ENCODE results near the gene MTURN.

The MTURN gene

DNA sequence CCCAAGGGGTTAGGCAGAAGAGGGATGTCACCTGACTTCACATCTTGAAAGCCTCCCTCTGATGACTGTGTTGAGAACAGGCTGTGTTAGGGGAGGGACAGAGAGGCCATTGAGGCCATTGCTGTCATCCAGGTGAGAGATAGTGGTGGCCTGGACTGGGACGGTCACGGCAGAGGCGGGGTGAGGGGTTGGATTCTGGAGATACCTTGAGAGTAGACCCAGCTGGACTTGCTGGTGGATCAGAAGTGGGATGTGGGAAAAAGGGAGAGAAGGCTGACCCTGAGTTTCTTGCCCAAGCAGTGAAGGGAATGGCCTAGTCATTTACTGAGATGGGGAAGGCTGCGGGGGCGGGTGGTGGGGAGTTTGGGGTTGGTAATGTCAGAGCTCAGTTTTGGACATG, 13.6 kb downstream of the MTURN start:
- no peaks in the 10 kb centered on the region for H4K20me1 ChIP-seq (ENCODE audit: insufficient read depth, low read length)
- no peaks in the 10 kb centered on the region for H3K36me3 ChIP-seq (replicated peaks; ENCODE audit: insufficient read depth, low read length)
- H3K4me1 ChIP-seq (ENCODE audit: low read length), result peaks cover 8% of the 10 kb centered on the region; the same call in 1 of the 2 replicates
- no peaks in the 10 kb centered on the region for H3K79me2 ChIP-seq (ENCODE audit: low read length)
- H3K27ac ChIP-seq (ENCODE audit: low read length), result no peak overlapping the region
- no peak overlapping the region for H3K4me3 ChIP-seq (ENCODE audit: low read length)
- H3K9ac ChIP-seq (ENCODE audit: low read length), result no peak overlapping the region
- no peaks in the 10 kb centered on the region for H3F3A ChIP-seq (ENCODE audit: insufficient read depth, low read length)
- no peak overlapping the region for H2AFZ ChIP-seq (ENCODE audit: low read length)
- H3K27me3 ChIP-seq (replicated peaks; ENCODE audit: insufficient read depth, low read length), result no peaks in the 10 kb centered on the region
- H3K9me2 ChIP-seq (replicated peaks; ENCODE audit: insufficient read depth, low read length), result no peaks in the 10 kb centered on the region
- TF ChIP-seq, protein P1, sequence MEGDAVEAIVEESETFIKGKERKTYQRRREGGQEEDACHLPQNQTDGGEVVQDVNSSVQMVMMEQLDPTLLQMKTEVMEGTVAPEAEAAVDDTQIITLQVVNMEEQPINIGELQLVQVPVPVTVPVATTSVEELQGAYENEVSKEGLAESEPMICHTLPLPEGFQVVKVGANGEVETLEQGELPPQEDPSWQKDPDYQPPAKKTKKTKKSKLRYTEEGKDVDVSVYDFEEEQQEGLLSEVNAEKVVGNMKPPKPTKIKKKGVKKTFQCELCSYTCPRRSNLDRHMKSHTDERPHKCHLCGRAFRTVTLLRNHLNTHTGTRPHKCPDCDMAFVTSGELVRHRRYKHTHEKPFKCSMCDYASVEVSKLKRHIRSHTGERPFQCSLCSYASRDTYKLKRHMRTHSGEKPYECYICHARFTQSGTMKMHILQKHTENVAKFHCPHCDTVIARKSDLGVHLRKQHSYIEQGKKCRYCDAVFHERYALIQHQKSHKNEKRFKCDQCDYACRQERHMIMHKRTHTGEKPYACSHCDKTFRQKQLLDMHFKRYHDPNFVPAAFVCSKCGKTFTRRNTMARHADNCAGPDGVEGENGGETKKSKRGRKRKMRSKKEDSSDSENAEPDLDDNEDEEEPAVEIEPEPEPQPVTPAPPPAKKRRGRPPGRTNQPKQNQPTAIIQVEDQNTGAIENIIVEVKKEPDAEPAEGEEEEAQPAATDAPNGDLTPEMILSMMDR (IDR thresholded peaks at IDR 0.05; ENCODE audit: low read length), result no peak
- TF ChIP-seq EZH2 (optimal IDR thresholded peaks at IDR 0.05; ENCODE audit: low read depth, low read length), result no peak
- no peak for TF ChIP-seq EZH2phosphoT487 (IDR thresholded peaks at IDR 0.05; ENCODE audit: low read length)
- DNase-seq, result no peak
- no peaks in the 10 kb centered on the region for H3K9me3 ChIP-seq (replicated peaks; ENCODE audit: insufficient read depth, low read length)
- H3K4me2 ChIP-seq (ENCODE audit: low read depth, low read length), result no peak overlapping the region

DNA sequence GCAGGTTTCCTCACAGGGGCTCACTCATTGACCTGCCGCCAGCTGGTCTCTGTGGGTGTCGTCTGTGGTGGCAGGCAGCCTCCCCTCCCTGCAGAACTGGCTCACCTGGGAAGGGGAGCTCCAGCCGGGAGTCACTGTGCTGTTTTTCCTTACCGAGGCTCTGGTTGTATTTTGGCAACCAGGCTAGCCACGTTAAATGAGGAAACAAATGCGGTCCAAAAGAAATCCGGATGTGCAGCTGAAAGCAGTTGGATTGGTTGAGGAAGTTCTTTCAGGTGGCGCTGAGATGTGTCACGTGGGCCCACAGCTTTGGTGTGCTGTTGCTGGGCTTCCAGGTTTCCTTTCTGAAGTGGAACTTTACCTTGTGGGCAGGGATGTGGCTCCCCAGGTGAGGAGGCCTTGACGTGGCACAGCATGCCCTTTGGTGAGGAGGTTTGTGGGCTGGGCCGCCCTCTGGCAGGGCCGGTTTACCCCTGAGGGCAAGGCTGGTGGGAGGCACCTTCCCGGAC, 14.2 kb downstream of the MTURN start:
- H3K27me3 ChIP-seq (replicated peaks; ENCODE audit: insufficient read depth, low read length), result no peaks in the 10 kb centered on the region
- no peak overlapping the region for H3K4me3 ChIP-seq (ENCODE audit: low read length)
- no peaks in the 10 kb centered on the region for H3K79me2 ChIP-seq (ENCODE audit: low read length)
- H2AFZ ChIP-seq (ENCODE audit: low read length), result no peak overlapping the region
- no peaks in the 10 kb centered on the region for H3F3A ChIP-seq (ENCODE audit: insufficient read depth, low read length)
- no peaks in the 10 kb centered on the region for H4K20me1 ChIP-seq (ENCODE audit: insufficient read depth, low read length)
- TF ChIP-seq EZH2 (optimal IDR thresholded peaks at IDR 0.05; ENCODE audit: low read depth, low read length) (no peak), EZH2phosphoT487 (IDR thresholded peaks at IDR 0.05; ENCODE audit: low read length) (no peak)
- TF ChIP-seq, protein P1 (IDR thresholded peaks at IDR 0.05; ENCODE audit: low read length), result no peak
- H3K27ac ChIP-seq (ENCODE audit: low read length), result peak overlapping the region; percentile 29; the same call in 1 of the 2 replicates
- H3K36me3 ChIP-seq (replicated peaks; ENCODE audit: insufficient read depth, low read length), result no peaks in the 10 kb centered on the region
- no peak overlapping the region for H3K9ac ChIP-seq (ENCODE audit: low read length)
- no peaks in the 10 kb centered on the region for H3K9me2 ChIP-seq (replicated peaks; ENCODE audit: insufficient read depth, low read length)
- no peak for DNase-seq
- no peaks in the 10 kb centered on the region for H3K9me3 ChIP-seq (replicated peaks; ENCODE audit: insufficient read depth, low read length)
- H3K4me2 ChIP-seq (ENCODE audit: low read depth, low read length), result no peak overlapping the region
- H3K4me1 ChIP-seq (ENCODE audit: low read length), result peaks cover 5% of the 10 kb centered on the region; the same call in 1 of the 2 replicates

DNA sequence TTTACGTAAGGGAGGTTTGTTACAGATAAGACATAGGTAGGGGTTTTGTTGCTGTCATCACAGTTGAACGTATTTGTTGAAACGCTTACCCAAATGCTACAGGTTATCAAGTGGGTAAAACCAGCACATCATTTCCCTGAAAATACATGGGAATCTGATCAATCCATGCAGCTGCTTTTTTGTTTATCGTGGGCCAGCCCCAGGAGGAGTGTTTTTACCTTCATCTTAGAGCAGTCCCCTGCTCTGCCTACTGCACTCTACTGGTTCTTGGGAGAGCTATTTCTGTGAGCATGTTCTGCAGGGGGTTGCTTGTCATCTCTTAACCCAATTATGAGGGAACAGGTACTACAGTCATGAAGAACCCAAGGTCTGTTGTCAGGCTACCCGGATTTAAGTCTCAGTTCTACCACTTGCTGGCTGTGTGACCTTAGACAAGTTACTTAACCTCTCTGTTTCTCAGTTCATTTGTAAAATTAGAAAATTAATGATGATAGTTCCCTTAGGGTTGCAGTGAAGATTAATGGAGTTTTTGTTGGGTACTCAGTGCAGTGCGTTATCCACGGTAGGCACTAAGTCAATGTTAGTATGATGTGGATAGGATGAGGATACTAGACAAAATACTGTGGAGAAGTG, 15.0 kb downstream of the MTURN start:
- H3K9me2 ChIP-seq (replicated peaks; ENCODE audit: insufficient read depth, low read length), result no peaks in the 10 kb centered on the region
- no peak overlapping the region for H3K4me2 ChIP-seq (ENCODE audit: low read depth, low read length)
- no peak for DNase-seq
- H3K4me3 ChIP-seq (ENCODE audit: low read length), result no peak overlapping the region
- peak overlapping the region; percentile 16; the same call in 1 of the 2 replicates for H3K27ac ChIP-seq (ENCODE audit: low read length)
- no peaks in the 10 kb centered on the region for H3K79me2 ChIP-seq (ENCODE audit: low read length)
- H3F3A ChIP-seq (ENCODE audit: insufficient read depth, low read length), result no peaks in the 10 kb centered on the region
- no peaks in the 10 kb centered on the region for H4K20me1 ChIP-seq (ENCODE audit: insufficient read depth, low read length)
- H3K4me1 ChIP-seq (ENCODE audit: low read length), result no peaks in the 10 kb centered on the region
- H3K36me3 ChIP-seq (replicated peaks; ENCODE audit: insufficient read depth, low read length), result no peaks in the 10 kb centered on the region
- H3K27me3 ChIP-seq (replicated peaks; ENCODE audit: insufficient read depth, low read length), result no peaks in the 10 kb centered on the region
- TF ChIP-seq EZH2 (optimal IDR thresholded peaks at IDR 0.05; ENCODE audit: low read depth, low read length), result no peak
- H3K9me3 ChIP-seq (replicated peaks; ENCODE audit: insufficient read depth, low read length), result no peaks in the 10 kb centered on the region
- H2AFZ ChIP-seq (ENCODE audit: low read length), result no peak overlapping the region
- no peak overlapping the region for H3K9ac ChIP-seq (ENCODE audit: low read length)

DNA sequence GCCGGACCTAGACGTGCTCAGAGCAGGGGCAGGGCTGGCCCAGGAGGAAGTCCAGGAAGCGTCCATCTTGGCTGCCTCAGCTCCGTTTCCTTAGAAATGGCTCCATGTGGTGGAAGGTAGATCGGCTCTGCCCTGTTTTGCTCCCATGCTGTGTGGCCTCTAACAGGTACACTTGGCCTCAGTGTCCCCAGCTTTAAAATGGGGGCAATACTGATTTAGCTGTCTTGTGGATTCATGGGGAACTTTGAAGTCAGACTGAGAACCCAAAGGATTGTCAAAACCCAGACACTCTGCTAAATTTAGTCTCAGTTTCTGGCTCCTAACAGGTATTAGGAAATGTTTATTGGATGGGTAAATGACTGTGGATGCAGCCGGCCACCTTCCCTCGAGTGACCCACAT, 15.9 kb downstream of the MTURN start:
- Histone ChIP-seq H3K27me3 (replicated peaks; ENCODE audit: insufficient read depth, low read length) (no peaks in the 10 kb centered on the region), H3K79me2 (ENCODE audit: low read length) (no peaks in the 10 kb centered on the region), H4K20me1 (ENCODE audit: insufficient read depth, low read length) (no peaks in the 10 kb centered on the region), H3K9me3 (replicated peaks; ENCODE audit: insufficient read depth, low read length) (no peaks in the 10 kb centered on the region), H3K36me3 (replicated peaks; ENCODE audit: insufficient read depth, low read length) (no peaks in the 10 kb centered on the region), H3K4me3 (ENCODE audit: low read length) (no peak overlapping the region), H2AFZ (ENCODE audit: low read length) (no peak overlapping the region), H3K27ac (ENCODE audit: low read length) (no peak overlapping the region), H3K9ac (ENCODE audit: low read length) (no peak overlapping the region), H3K4me2 (ENCODE audit: low read depth, low read length) (no peak overlapping the region), H3F3A (ENCODE audit: insufficient read depth, low read length) (no peaks in the 10 kb centered on the region), H3K4me1 (ENCODE audit: low read length) (no peaks in the 10 kb centered on the region), H3K9me2 (replicated peaks; ENCODE audit: insufficient read depth, low read length) (no peaks in the 10 kb centered on the region)
- DNase-seq, result no peak
- TF ChIP-seq, protein P1 (IDR thresholded peaks at IDR 0.05; ENCODE audit: low read length), result no peak

All from MM.1S (cell line).